WTC11 (cell line): Measurements from ENCODE around the gene GPC6. TPM values are rescaled to one million over a fixed set of nuclear protein-coding genes. Genes with fewer than 3 reads are reported as not detected.

Experiments used
- ATAC-seq: fragments of 200-7000 bp; cut with Tn5 transposase; 2 replicates; pipeline ENCODE4 v1.10.0; 2021; ENCODE audit warnings: mild to moderate bottlenecking, moderate library complexity
- CTCF ChIA-PET: fragments of 300-600 bp; sonication (Branson Sonifier 250); formaldehyde crosslinking; loops from one replicate; lab custom pipeline; 2021; ENCODE audit warnings: antibody characterized with exemption; lab: Charles Lee
- POLR2A ChIA-PET: fragments of 350-600 bp; sonication (Branson Sonifier 250); formaldehyde crosslinking; loops from one replicate; lab custom pipeline; 2021; ENCODE audit warnings: antibody characterized with exemption; lab: Charles Lee
- DNase-seq: peaks from one replicate; pipeline ENCODE4 v3.0.0; 2021; ENCODE audit warnings: low spot score
- H3K27ac Mint-ChIP-seq: 2 replicates; pipeline ENCODE4 v1.8.0; 2021; ENCODE audit warnings: mixed read lengths
- H3K27me3 Mint-ChIP-seq: 2 replicates; pipeline ENCODE4 v1.8.0; 2021; ENCODE audit warnings: low read depth, mild to moderate bottlenecking, moderate library complexity, mixed read lengths
- H3K36me3 Mint-ChIP-seq: 2 replicates; pipeline ENCODE4 v1.8.0; 2021; ENCODE audit warnings: mixed read lengths
- H3K4me1 Mint-ChIP-seq: 2 replicates; pipeline ENCODE4 v1.8.0; 2022; ENCODE audit warnings: mixed read lengths
- H3K4me3 Mint-ChIP-seq: 2 replicates; pipeline ENCODE4 v1.8.0; 2021; ENCODE audit warnings: mild to moderate bottlenecking, moderate library complexity, mixed read lengths
- H3K9me3 Mint-ChIP-seq: 2 replicates; pipeline ENCODE4 v1.8.0; 2021; ENCODE audit warnings: mixed read lengths
- ATF6 ChIP-seq: sonication (generic); formaldehyde crosslinking; IDR thresholded peaks from 2 replicates; pipeline ENCODE4 v1.8.1; 2023; ENCODE audit warnings: mild to moderate bottlenecking, missing genetic modification reagents
- CREM ChIP-seq: sonication (generic); formaldehyde crosslinking; IDR thresholded peaks from 2 replicates; pipeline ENCODE4 v1.8.1; 2022; ENCODE audit warnings: mild to moderate bottlenecking, missing genetic modification reagents, moderate library complexity
- E2F1 ChIP-seq: sonication (generic); formaldehyde crosslinking; IDR thresholded peaks from 2 replicates; pipeline ENCODE4 v1.8.0; 2022; ENCODE audit warnings: mild to moderate bottlenecking, missing genetic modification reagents
- EMX1 ChIP-seq: fragments of 250-450 bp; sonication (Bioruptor Pico); IDR thresholded peaks from 2 replicates; pipeline ENCODE4 v1.8.0; 2021; ENCODE audit warnings: mild to moderate bottlenecking
- ERG ChIP-seq: fragments of 250-450 bp; sonication (Bioruptor Pico); IDR thresholded peaks from 2 replicates; pipeline ENCODE4 v1.8.0; 2021; ENCODE audit warnings: mild to moderate bottlenecking
- ESRRA ChIP-seq: sonication (generic); formaldehyde crosslinking; IDR thresholded peaks from 2 replicates; pipeline ENCODE4 v1.8.1; 2022; ENCODE audit warnings: mild to moderate bottlenecking, missing genetic modification reagents, borderline replicate concordance
- GABPB1 ChIP-seq: sonication (generic); formaldehyde crosslinking; IDR thresholded peaks from 2 replicates; pipeline ENCODE4 v1.8.1; 2023; ENCODE audit warnings: mild to moderate bottlenecking, missing genetic modification reagents
- HMGXB4 ChIP-seq: sonication (generic); formaldehyde crosslinking; IDR thresholded peaks from 2 replicates; pipeline ENCODE4 v1.8.1; 2023; ENCODE audit warnings: mild to moderate bottlenecking, moderate library complexity, missing genetic modification reagents
- IRF1 ChIP-seq: sonication (generic); formaldehyde crosslinking; IDR thresholded peaks from 2 replicates; pipeline ENCODE4 v1.8.0; 2023; ENCODE audit warnings: missing genetic modification reagents
- MXD4 ChIP-seq: fragments of 250-450 bp; sonication (Bioruptor Pico); IDR thresholded peaks from 2 replicates; pipeline ENCODE4 v1.8.0; 2021; ENCODE audit warnings: mild to moderate bottlenecking, moderate library complexity, borderline replicate concordance
- NFE2L1 ChIP-seq: sonication (generic); formaldehyde crosslinking; IDR thresholded peaks from 2 replicates; pipeline ENCODE4 v1.8.1; 2023; ENCODE audit warnings: missing genetic modification reagents
- NFYB ChIP-seq: sonication (generic); formaldehyde crosslinking; conservative IDR thresholded peaks from 2 replicates; pipeline ENCODE4 v1.8.0; 2022; ENCODE audit warnings: low read depth, missing genetic modification reagents
- RORB ChIP-seq: fragments of 250-450 bp; sonication (Bioruptor Pico); IDR thresholded peaks from 2 replicates; pipeline ENCODE4 v1.9.0; 2021; ENCODE audit warnings: mild to moderate bottlenecking
- SMAD3 ChIP-seq: sonication (generic); formaldehyde crosslinking; IDR thresholded peaks from 2 replicates; pipeline ENCODE4 v1.8.0; 2022; ENCODE audit warnings: missing genetic modification reagents, mild to moderate bottlenecking, borderline replicate concordance
- TP53 ChIP-seq: sonication (generic); formaldehyde crosslinking; IDR thresholded peaks from 2 replicates; pipeline ENCODE4 v1.8.1; 2023; ENCODE audit warnings: mild to moderate bottlenecking, missing genetic modification reagents
- ZNF138 ChIP-seq: sonication (generic); formaldehyde crosslinking; conservative IDR thresholded peaks from 2 replicates; pipeline ENCODE4 v1.8.1; 2022; ENCODE audit warnings: mild to moderate bottlenecking, moderate library complexity, missing genetic modification reagents
- ZNF219 ChIP-seq: sonication (generic); formaldehyde crosslinking; IDR thresholded peaks from 2 replicates; pipeline ENCODE4 v1.8.0; 2023; ENCODE audit warnings: missing genetic modification reagents, mild to moderate bottlenecking, borderline replicate concordance
- ZNF281 ChIP-seq: sonication (generic); formaldehyde crosslinking; IDR thresholded peaks from 2 replicates; pipeline ENCODE4 v1.8.0; 2023; ENCODE audit warnings: mild to moderate bottlenecking, missing genetic modification reagents
- ZNF423 ChIP-seq: fragments of 250-450 bp; sonication (Bioruptor Pico); IDR thresholded peaks from 2 replicates; pipeline ENCODE4 v2.1.2; 2022; ENCODE audit warnings: mild to moderate bottlenecking, moderate library complexity
- ZNF512 ChIP-seq: sonication (generic); formaldehyde crosslinking; IDR thresholded peaks from 2 replicates; pipeline ENCODE4 v1.8.1; 2022; ENCODE audit warnings: missing genetic modification reagents, borderline replicate concordance
- ZNF671 ChIP-seq: fragments of 250-450 bp; sonication (Bioruptor Pico); IDR thresholded peaks from 2 replicates; pipeline ENCODE4 v1.8.0; 2021; ENCODE audit warnings: mild to moderate bottlenecking
- total RNA-seq: library from RNA; stranded (reverse); gene quantifications from 3 replicates; pipeline ENCODE4 v1.2.3, GENCODE V29; 2021

The GPC6 gene
- total RNA-seq, 1 experiment from 2014 or later: 19.5 TPM

GRCh38 chr13:94079876-94080275 lies 853.3 kb downstream of the GPC6 start (continued):
- TF ChIP-seq E2F1 (CRISPR knock-in tag): no peak
- no peak for TF ChIP-seq ATF6 (CRISPR knock-in tag)
- TF ChIP-seq GABPB1 (CRISPR knock-in tag): no peak
- TF ChIP-seq NFE2L1: no peak
- TF ChIP-seq MXD4: no peak
- no peak for TF ChIP-seq CREM (CRISPR knock-in tag)
- TF ChIP-seq ZNF512 (CRISPR knock-in tag): no peak
- TF ChIP-seq ZNF219 (CRISPR knock-in tag): no peak

- TF ChIP-seq ZNF281 (CRISPR knock-in tag) (no peak), ZNF423 (CRISPR knock-in tag) (0 out of 2 replicates have a peak, but pooled peaks have one; percentile 7)
- TF ChIP-seq, all 79 proteins: peak for 1
- Mint-ChIP-seq H3K27ac (no peak overlapping the region), H3K4me1 (peaks cover 13% of the 10 kb centered on the region), H3K27me3 (no peaks in the 10 kb centered on the region), H3K36me3 (peaks cover 15% of the 10 kb centered on the region), H3K9me3 (peaks cover 34% of the 10 kb centered on the region), H3K4me3 (no peak overlapping the region)
- ChIA-PET CTCF (no interaction called here), POLR2A (no interaction called here)
- peak; percentile 32 for ATAC-seq
- no peak for DNase-seq
These were observed 853.9 kb downstream of the GPC6 start for GRCh38 chr13:94080527-94080926.

- POLR2A ChIA-PET: no interaction called here
- ATAC-seq: no peak
- TF ChIP-seq ESRRA: no peak
- no peak for TF ChIP-seq HMGXB4 (CRISPR knock-in tag)
- TF ChIP-seq ZNF671: no peak
- TF ChIP-seq TP53 (CRISPR knock-in tag): no peak
- TF ChIP-seq EMX1: no peak
- no peak for TF ChIP-seq NFYB
- no peak for TF ChIP-seq IRF1 (CRISPR knock-in tag)
- no peak for TF ChIP-seq SMAD3 (CRISPR knock-in tag)
- TF ChIP-seq ERG (CRISPR knock-in tag): no peak
- no peak for TF ChIP-seq ATF6 (CRISPR knock-in tag)
- TF ChIP-seq RORB: no peak
- TF ChIP-seq ZNF138: no peak
These were observed 860.5 kb downstream of the GPC6 start for GRCh38 chr13:94087100-94087499.

More at GRCh38 chr13:94087100-94087499, 860.5 kb downstream of the GPC6 start:
- Mint-ChIP-seq H3K9me3 (peaks cover 2% of the 10 kb centered on the region; the same call in 1 of the 2 replicates), H3K27ac (no peak overlapping the region), H3K36me3 (no peaks in the 10 kb centered on the region), H3K4me1 (no peaks in the 10 kb centered on the region), H3K4me3 (no peak overlapping the region), H3K27me3 (no peaks in the 10 kb centered on the region)
- no peak for DNase-seq
- CTCF ChIA-PET: no interaction called here
